Neural progenitor cell (in vitro differentiated cells): ENCODE results near the gene GADD45GIP1. TPM values are rescaled to one million over a fixed set of nuclear protein-coding genes. Genes with fewer than 3 reads are reported as not detected.

Experiments used
- DNase-seq: peaks from one replicate; pipeline ENCODE4 v3.0.0-alpha.2; 2016; ENCODE audit warnings: low spot score
- H2AFZ ChIP-seq: fragments of 200-600 bp; sonication (generic); replicated peaks from 2 replicates; pipeline ENCODE4 v1.6.1; 2016; ENCODE audit warnings: antibody characterized with exemption
- H3F3A ChIP-seq: fragments of 200-600 bp; sonication (generic); 2 replicates; pipeline ENCODE4 v1.6.1; 2016; ENCODE audit warnings: antibody characterized with exemption, low read depth
- H3K27ac ChIP-seq: fragments of 200-600 bp; sonication (generic); 2 replicates; pipeline ENCODE4 v1.5.1; 2016; ENCODE audit warnings: mild to moderate bottlenecking
- H3K27me3 ChIP-seq: fragments of 200-600 bp; sonication (generic); 2 replicates; pipeline ENCODE4 v1.6.1; 2016; ENCODE audit warnings: mild to moderate bottlenecking, moderate library complexity
- H3K36me3 ChIP-seq: fragments of 200-600 bp; sonication (generic); 2 replicates; pipeline ENCODE4 v1.5.1; 2016
- H3K4me1 ChIP-seq: fragments of 200-600 bp; sonication (generic); 2 replicates; pipeline ENCODE4 v1.6.1; 2016; ENCODE audit warnings: mixed run types
- H3K4me2 ChIP-seq: fragments of 200-600 bp; sonication (generic); 2 replicates; pipeline ENCODE4 v1.6.1; 2016
- H3K4me3 ChIP-seq: fragments of 200-600 bp; sonication (generic); 2 replicates; pipeline ENCODE4 v1.5.1; 2016
- H3K79me2 ChIP-seq: fragments of 200-600 bp; sonication (generic); 2 replicates; pipeline ENCODE4 v1.6.1; 2016; ENCODE audit warnings: low read depth
- H3K9ac ChIP-seq: fragments of 200-600 bp; sonication (generic); 2 replicates; pipeline ENCODE4 v1.6.1; 2016
- H3K9me3 ChIP-seq: fragments of 200-600 bp; sonication (generic); 2 replicates; pipeline ENCODE4 v1.5.1; 2016; ENCODE audit warnings: low read depth
- H4K20me1 ChIP-seq: fragments of 200-600 bp; sonication (generic); 2 replicates; pipeline ENCODE4 v1.6.1; 2016; ENCODE audit warnings: low read depth
- H3K27ac Mint-ChIP-seq: 3 replicates; pipeline ENCODE4 v1.8.0; 2021; ENCODE audit warnings: mixed read lengths
- H3K27me3 Mint-ChIP-seq: 2 replicates; pipeline ENCODE4 v1.8.0; 2022; ENCODE audit warnings: low read depth, mild to moderate bottlenecking, inconsistent platforms, moderate library complexity, mixed read lengths; ENCODE audit not compliant: insufficient read depth
- H3K36me3 Mint-ChIP-seq: 3 replicates; pipeline ENCODE4 v1.8.0; 2021; ENCODE audit warnings: mixed read lengths
- H3K4me1 Mint-ChIP-seq: 3 replicates; pipeline ENCODE4 v1.8.0; 2021; ENCODE audit warnings: mixed read lengths
- H3K4me3 Mint-ChIP-seq: 3 replicates; pipeline ENCODE4 v1.8.0; 2021; ENCODE audit warnings: mild to moderate bottlenecking, moderate library complexity, mixed read lengths
- H3K9me3 Mint-ChIP-seq: 3 replicates; pipeline ENCODE4 v1.8.0; 2020; ENCODE audit warnings: mixed read lengths
- CTCF ChIP-seq: fragments of 200-600 bp; sonication (generic); IDR thresholded peaks from 2 replicates; pipeline ENCODE4 v1.5.1; 2017; ENCODE audit warnings: antibody characterized with exemption, mild to moderate bottlenecking
- EZH2 ChIP-seq: fragments of 200-600 bp; sonication (generic); IDR thresholded peaks from 2 replicates; pipeline ENCODE4 v1.6.1; 2017; ENCODE audit warnings: antibody characterized with exemption, mild to moderate bottlenecking, moderate library complexity
- EZH2phosphoT487 ChIP-seq: fragments of 200-600 bp; sonication (generic); IDR thresholded peaks from 2 replicates; pipeline ENCODE4 v1.6.1; 2017; ENCODE audit warnings: antibody characterized with exemption
- total RNA-seq: library from RNA; depleted of rRNA; stranded (reverse); fragments of >200 nt; gene quantifications from 2 replicates; pipeline ENCODE4 v1.2.3, GENCODE V29; 2015; ENCODE audit warnings: low replicate concordance

GADD45GIP1 gene
- total RNA-seq, 1 donor from 2014 or later: 17.1 TPM

GRCh38 chr19:12991296-12991695 is 34.3 kb upstream of the GADD45GIP1 start:
- no peak overlapping the region for H3K4me3 ChIP-seq
- no peak overlapping the region for H3K4me2 ChIP-seq
- Mint-ChIP-seq H3K4me1 (peaks cover 18% of the 10 kb centered on the region), H3K27me3 (peaks cover 48% of the 10 kb centered on the region), H3K9me3 (peaks cover 9% of the 10 kb centered on the region), H3K27ac (no peak overlapping the region), H3K4me3 (peak overlapping the region; percentile 21), H3K36me3 (no peaks in the 10 kb centered on the region)
- peaks cover 98% of the 10 kb centered on the region for H3K27me3 ChIP-seq
- no peaks in the 10 kb centered on the region for H3K9me3 ChIP-seq
- peaks cover 6% of the 10 kb centered on the region for H3F3A ChIP-seq
- no peak for DNase-seq
- no peaks in the 10 kb centered on the region for H3K4me1 ChIP-seq
- H3K36me3 ChIP-seq: no peaks in the 10 kb centered on the region
- no peaks in the 10 kb centered on the region for H3K79me2 ChIP-seq
- TF ChIP-seq EZH2: no peak
- no peak for TF ChIP-seq CTCF
- no peak for TF ChIP-seq EZH2phosphoT487
- no peak overlapping the region for H2AFZ ChIP-seq
- no peak overlapping the region for H3K9ac ChIP-seq
- peaks cover 19% of the 10 kb centered on the region for H4K20me1 ChIP-seq
- no peak overlapping the region for H3K27ac ChIP-seq

GRCh38 chr19:12990853-12991252 is 33.8 kb upstream of the GADD45GIP1 start:
- peaks cover 46% of the 10 kb centered on the region for H3K27me3 Mint-ChIP-seq

GRCh38 chr19:12990431-12990830 is 33.4 kb upstream of the GADD45GIP1 start:
- H3K4me1 Mint-ChIP-seq: peaks cover 21% of the 10 kb centered on the region
- H3K27me3 Mint-ChIP-seq: peaks cover 48% of the 10 kb centered on the region
- H3K36me3 ChIP-seq: no peaks in the 10 kb centered on the region
- no peak overlapping the region for H3K9ac ChIP-seq
- H3K79me2 ChIP-seq: no peaks in the 10 kb centered on the region
- no peak overlapping the region for H3K4me2 ChIP-seq
- peaks cover 8% of the 10 kb centered on the region for H3F3A ChIP-seq
- H3K9me3 ChIP-seq: no peaks in the 10 kb centered on the region
- H3K9me3 Mint-ChIP-seq: peaks cover 9% of the 10 kb centered on the region
- peaks cover 99% of the 10 kb centered on the region for H3K27me3 ChIP-seq
- H2AFZ ChIP-seq: no peak overlapping the region
- no peak overlapping the region for H3K27ac ChIP-seq
- H3K4me3 Mint-ChIP-seq: peak overlapping the region; percentile 21
- no peaks in the 10 kb centered on the region for H3K36me3 Mint-ChIP-seq
- peaks cover 18% of the 10 kb centered on the region for H4K20me1 ChIP-seq
- H3K4me3 ChIP-seq: no peak overlapping the region
- TF ChIP-seq EZH2 (no peak), CTCF (no peak), EZH2phosphoT487 (no peak)
- H3K27ac Mint-ChIP-seq: no peak overlapping the region
- no peak for DNase-seq
- H3K4me1 ChIP-seq: no peaks in the 10 kb centered on the region

More at GRCh38 chr19:12990853-12991252, 33.8 kb upstream of the GADD45GIP1 start:
- Histone ChIP-seq H3K27ac (no peak overlapping the region), H3K79me2 (no peaks in the 10 kb centered on the region), H3K4me3 (no peak overlapping the region), H4K20me1 (peaks cover 18% of the 10 kb centered on the region), H3K9ac (no peak overlapping the region), H3F3A (peaks cover 6% of the 10 kb centered on the region), H2AFZ (no peak overlapping the region), H3K9me3 (no peaks in the 10 kb centered on the region), H3K36me3 (no peaks in the 10 kb centered on the region), H3K27me3 (peaks cover 98% of the 10 kb centered on the region), H3K4me2 (no peak overlapping the region), H3K4me1 (no peaks in the 10 kb centered on the region)
- Mint-ChIP-seq H3K27ac (no peak overlapping the region), H3K9me3 (peaks cover 9% of the 10 kb centered on the region), H3K4me3 (peak overlapping the region; percentile 21), H3K36me3 (no peaks in the 10 kb centered on the region), H3K4me1 (peaks cover 18% of the 10 kb centered on the region)
- TF ChIP-seq EZH2phosphoT487 (no peak), CTCF (no peak), EZH2 (no peak)
- DNase-seq: no peak
